ENCODE results near the gene EFCAB14. TPM values are rescaled to one million over a fixed set of nuclear protein-coding genes. Genes with fewer than 3 reads are reported as not detected.

Gene EFCAB14
- total and polyA plus RNA-seq, 10 of the 15 experiments (the other 5 are each of a cell fraction or from before 2014, with no cell fraction given) = 7.8 to 66.0 (median 41.6) TPM

- TF ChIP-seq ZBTB11 (CRISPR knock-in tag; IDR thresholded peaks at IDR 0.05) (no peak), IKZF1 (conservative IDR thresholded peaks at IDR 0.05) (no peak), BCL11A (IDR thresholded peaks at IDR 0.05; ENCODE audit: low read depth, low read length) (no peak), GATAD2B (conservative IDR thresholded peaks at IDR 0.05; ENCODE audit: low read depth) (no peak), WRNIP1 (IDR thresholded peaks at IDR 0.05; ENCODE audit: borderline replicate concordance, low read depth, low read length) (no peak)
Observed at GRCh38 chr1:46649764-46650163, 69.2 kb downstream of the EFCAB14 start (continued).

- Histone ChIP-seq H3K79me2 (ENCODE audit: control insufficient read depth, insufficient read depth, low read length) (no peaks in the 10 kb centered on the region), H3K9ac (ENCODE audit: control insufficient read depth, insufficient read depth, low read length) (no peak overlapping the region), H3K9me3 (replicated peaks; ENCODE audit: control insufficient read depth, insufficient read depth, low read length) (peaks cover 2% of the 10 kb centered on the region; the same call in 2 of the 3 replicates), H4K20me1 (ENCODE audit: control insufficient read depth, insufficient read depth) (no peaks in the 10 kb centered on the region), H3K27ac (ENCODE audit: control insufficient read depth, insufficient read depth) (no peak overlapping the region), H3K4me2 (ENCODE audit: control insufficient read depth, insufficient read depth) (no peak overlapping the region), H3K36me3 (ENCODE audit: control insufficient read depth in 2 of 2, insufficient read depth in 2 of 2, low read length in 1 of 2) (peaks cover 0 to 14% of the 10 kb centered on the region in 2 experiments), H3K4me1 (ENCODE audit: control insufficient read depth, insufficient read depth, low read length) (no peaks in the 10 kb centered on the region), H3K27me3 (replicated peaks in 1 of 2; ENCODE audit: control insufficient read depth in 2 of 2, insufficient read depth in 2 of 2, low read length in 1 of 2) (no peaks in the 10 kb centered on the region), H3K4me3 (no peak overlapping the region), H2AFZ (ENCODE audit: control insufficient read depth, low read depth, low read length) (no peak overlapping the region)
- ChIA-PET POLR2A (interaction anchor here (1.1 kb wide), 1 partner anchor 19 kb away, joined by 3 read pairs; no protein-coding TSS in a partner anchor), SMC1A (ENCODE audit: uncharacterized antibody, unreplicated experiment) (interaction anchor here (1.2 kb wide), 1 partner anchor 9 kb away, joined by 4 read pairs; no protein-coding TSS in a partner anchor), RAD21 (ENCODE audit: unreplicated experiment) (no interaction called here), CTCF (interaction anchor here (1.6 kb wide), 1 partner anchor 24 kb away, joined by 3 read pairs; no protein-coding TSS in a partner anchor)
- WGBS (ENCODE audit: insufficient coverage, insufficient replicate concordance, low lambda C conversion rate, missing lambda C conversion rate) = 77% methylated on average over 3 of the region's 3 CpGs
- FAIRE-seq (peak; percentile 13), ATAC-seq (no peak), DNase-seq (ENCODE audit: low read depth, low spot score) (no peak)
- intact Hi-C loops (cut with micrococcal nuclease; ENCODE audit: unreplicated experiment) (no loop called here), in situ Hi-C loops (cut with MboI) (no loop called here)
- BruUV-seq (replicated peaks) = no TSS peak
- TF ChIP-seq ZNF592 (IDR thresholded peaks at IDR 0.05) (no peak), FOXM1 (IDR thresholded peaks at IDR 0.05; ENCODE audit: low read depth, low read length) (no peak), ZNF217 (IDR thresholded peaks at IDR 0.05) (no peak), PKNOX1 (IDR thresholded peaks at IDR 0.05) (no peak), JUNB (IDR thresholded peaks at IDR 0.05) (no peak)
Observed at GRCh38 chr1:46647611-46648010, 71.3 kb downstream of the EFCAB14 start.
